Eye (tissue), 1 donor: ENCODE data around the gene GLRA2.

ENCODE experiments used
- DNase-seq: peaks from one replicate; pipeline ENCODE4 v3.0.0-alpha.2; 2015

Gene GLRA2

DNA sequence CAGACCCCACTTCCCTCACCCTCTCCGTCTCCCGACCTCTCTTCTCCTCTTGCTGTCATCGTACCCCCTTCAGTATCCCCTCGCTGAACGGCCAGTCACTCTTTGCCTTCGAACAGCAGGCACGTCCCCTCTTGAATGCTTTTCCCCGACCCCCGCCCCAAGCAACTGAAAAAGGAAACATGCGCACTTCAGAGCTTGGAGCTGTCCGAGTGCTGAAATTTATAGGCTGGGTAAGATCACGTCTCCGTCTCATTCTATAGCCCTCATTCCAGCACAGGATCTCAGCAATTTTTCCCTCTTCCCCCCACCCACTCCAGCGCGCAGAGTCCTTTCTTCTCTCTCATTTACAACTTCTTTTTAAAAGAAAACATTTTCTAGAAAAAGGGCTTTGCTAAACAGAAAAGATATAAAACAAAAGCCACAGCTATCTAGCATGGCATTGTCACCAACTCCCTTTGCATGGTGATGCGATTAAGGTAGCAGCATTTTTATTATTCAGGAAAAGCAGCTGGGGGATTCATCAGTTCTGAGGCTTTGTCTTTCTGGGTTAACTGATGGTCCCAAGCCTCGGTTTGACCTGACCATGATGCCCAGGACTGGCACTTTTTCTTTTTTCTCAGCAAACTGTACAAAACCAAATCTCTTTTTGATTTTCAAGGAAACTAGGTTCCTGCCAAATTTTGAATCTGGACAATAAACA lies at the start of gene GLRA2:
Gene GLRA2, plus strand, starts transcription at position 247 of the 700 bp plus-strand sequence. CDS start 522 bp downstream, outside the sequence.
- DNase-seq = peak; percentile 84

DNA sequence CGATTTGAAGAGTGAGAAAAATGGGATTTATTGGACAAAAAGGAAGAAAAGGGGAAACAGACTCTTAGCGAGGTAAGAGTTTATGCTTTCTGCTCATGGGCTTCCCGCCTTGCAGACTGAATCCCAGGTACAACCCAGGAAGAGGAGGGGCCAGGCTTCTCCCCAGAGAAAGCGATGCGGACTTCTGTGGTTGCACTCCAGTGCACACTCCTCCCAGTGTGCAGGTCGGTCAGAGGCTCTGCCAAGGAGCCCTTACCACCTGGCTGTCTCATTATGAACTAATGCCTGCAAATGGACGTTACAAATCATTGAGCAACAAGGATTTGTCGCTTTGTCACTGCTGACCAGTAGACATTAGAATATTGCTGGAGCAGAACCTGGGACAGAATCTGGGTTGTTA lies 39.9 kb upstream of the GLRA2 start:
- no peak for DNase-seq

DNA sequence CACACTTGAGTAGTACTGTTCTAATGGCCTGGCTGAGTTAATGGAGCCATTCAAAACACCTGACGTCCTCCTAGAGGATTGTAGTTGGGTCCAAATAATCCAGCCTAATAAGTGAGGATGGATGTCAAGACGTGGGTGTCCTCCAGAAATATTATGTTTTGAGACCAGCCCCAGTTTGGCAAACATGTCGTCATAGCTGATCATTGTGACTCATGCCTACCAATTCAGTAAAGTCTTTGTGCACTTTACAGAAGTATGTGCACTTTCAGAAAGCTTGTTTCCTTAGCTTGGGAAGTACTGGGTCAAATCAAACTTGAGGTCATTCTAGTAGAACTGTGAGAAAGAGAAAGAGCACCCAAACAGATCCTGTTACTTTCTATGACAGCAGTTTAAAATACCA lies 37.6 kb upstream of the GLRA2 start:
- no peak for DNase-seq

DNA sequence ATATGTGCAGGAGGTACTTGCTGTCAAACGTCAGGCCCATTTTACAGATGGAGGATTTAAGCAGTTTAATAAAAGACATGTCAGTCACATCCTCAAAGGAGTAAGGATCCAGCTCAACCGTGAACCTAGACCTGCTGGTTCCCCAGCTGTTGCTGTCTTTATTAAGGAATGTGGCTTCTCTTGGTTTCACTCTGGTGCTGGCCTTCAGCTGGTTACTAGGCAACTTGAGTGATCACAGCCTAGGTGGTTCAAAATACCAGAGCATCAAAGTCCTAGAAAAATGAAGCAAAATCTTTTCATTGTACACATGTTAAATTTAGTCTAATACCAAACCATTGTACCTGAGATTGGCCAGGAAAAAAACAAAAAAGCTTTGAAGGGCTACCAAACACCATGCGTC lies 32.7 kb upstream of the GLRA2 start:
- no peak for DNase-seq

DNA sequence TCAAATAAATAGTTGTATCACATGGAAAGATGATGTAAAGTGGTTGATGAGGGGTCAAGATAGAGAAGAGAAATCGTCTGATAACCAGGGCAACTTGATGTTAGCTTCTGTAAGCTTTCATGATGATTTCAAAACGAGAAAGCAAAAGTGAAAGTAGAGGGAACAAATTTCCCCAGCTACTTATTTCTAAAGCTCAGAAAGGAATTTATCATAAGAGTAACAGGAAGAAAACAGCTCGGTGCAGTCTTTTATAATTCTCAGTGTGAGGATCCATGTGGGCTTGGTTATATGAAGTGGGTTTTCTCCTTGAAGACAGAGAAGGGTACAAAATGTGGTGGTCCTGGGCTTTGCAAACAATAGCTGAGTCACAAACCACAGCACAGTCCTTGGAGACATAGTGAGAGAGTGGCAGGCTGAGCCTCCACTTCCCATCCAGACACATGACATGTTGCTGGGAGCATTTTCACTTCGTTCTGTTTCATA lies 32.1 kb upstream of the GLRA2 start:
- no peak for DNase-seq

DNA sequence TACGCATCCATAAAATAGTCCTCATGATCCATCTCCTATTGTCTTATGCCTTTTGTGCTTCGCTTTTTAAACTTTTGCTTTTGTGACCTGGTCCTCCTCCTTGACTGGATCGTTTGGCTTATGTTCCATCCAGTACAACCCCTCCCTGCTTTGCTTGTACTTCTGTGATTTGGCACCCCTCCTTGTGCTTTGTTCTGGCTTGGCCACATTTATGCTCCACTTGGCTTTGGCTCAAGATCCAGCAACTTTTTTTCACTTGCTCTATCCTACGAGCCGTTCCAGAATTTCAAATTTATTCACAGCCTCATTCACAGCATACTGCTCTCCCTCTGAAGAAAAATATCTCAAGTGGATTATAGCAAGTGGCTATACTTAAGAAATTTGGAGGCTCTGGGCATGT lies 28.0 kb upstream of the GLRA2 start:
- no peak for DNase-seq

DNA sequence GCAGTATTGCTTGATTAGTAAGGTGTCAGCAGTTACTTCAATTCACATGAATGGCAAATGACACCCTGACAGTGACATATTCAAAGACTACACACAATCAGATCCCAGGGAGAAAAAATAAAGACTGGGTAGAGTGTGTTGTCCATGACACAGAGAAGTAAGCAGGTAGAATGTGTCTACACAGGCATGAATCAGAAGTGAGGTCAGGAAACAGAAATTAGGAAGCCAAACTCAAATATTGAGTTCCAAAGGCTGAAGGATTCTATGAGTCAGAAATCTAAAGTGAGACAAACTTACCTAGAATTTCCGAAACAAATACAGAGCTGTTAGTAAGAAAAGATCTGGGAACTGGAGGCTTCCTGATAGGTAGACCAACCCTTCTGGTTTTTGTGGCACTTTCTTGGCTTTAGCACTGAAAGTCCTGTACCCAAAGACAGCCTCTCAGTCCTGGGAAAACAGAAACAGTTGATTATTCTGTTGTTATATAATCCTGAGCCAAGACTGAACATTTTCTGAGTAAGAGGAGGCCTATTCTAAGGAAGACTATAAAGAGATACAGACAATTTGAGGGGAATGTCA lies 24.3 kb upstream of the GLRA2 start:
- DNase-seq = no peak

DNA sequence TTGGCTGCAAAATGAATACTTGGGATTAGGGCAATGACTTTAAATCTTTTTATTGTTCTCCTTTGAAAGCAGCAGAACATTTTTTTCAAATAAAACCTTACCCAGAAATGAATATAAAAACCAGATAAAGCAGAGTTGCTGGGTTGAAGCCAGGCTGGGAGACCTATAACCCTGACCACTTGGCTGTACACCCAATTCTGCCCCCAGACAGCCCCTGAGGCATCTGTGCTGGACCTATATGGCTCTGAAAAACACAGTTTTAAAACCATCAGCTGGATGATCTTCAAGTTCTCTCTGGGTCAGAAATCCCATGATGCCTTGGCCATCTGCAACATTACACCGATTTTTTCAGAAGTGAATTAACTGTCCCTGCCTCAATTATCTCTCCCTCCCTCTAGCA lies 23.7 kb upstream of the GLRA2 start:
- DNase-seq = no peak

DNA sequence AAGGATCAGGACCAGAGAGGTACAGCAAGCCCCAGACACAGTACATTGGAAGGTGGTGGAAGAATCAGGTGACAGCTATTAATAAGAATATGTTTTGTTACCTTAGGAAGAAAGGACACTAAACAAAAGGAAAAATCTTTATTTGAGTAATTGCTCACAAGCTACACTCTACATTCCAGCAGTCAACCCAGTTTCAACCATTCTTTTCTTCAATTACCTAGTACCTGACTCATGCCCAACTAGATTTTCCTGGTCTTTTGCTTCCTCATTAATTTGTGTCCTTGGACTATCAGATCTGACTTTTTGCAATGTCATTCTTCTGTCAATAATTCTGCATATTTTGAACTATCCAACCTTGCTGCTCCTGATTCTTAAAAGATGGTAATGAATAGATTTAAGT lies 22.5 kb upstream of the GLRA2 start:
- DNase-seq = no peak

DNA sequence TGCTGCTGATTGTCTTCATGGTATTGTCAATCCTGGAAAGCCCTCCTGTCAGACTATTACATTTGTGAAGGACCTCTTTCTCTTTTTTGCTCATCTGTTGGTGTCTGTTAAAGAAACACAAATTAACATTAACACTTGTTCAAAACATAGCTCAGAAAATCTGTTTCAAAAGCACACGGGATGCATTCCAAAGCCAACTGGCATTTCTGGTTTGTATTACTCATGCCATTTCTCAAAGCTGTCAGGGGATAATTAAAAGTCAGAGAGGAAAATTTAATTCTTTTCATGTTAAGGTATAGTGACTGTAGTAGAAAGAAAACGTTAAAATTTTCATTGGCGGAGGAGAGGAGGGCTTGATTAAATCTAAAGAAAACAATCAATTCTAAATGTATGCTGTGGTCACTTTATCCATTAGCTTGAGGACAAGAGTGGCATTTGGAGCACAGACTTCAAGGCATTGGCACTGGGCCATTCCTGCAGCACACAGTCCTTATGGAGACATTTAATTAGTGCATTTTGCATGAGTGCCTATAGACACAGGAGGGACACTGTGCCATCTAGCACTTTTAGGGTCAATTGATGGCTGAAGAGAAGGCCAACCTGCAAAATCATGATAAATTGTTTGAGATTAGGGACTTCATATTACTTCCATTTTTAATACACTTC lies 21.2 kb upstream of the GLRA2 start:
- DNase-seq = no peak

DNA sequence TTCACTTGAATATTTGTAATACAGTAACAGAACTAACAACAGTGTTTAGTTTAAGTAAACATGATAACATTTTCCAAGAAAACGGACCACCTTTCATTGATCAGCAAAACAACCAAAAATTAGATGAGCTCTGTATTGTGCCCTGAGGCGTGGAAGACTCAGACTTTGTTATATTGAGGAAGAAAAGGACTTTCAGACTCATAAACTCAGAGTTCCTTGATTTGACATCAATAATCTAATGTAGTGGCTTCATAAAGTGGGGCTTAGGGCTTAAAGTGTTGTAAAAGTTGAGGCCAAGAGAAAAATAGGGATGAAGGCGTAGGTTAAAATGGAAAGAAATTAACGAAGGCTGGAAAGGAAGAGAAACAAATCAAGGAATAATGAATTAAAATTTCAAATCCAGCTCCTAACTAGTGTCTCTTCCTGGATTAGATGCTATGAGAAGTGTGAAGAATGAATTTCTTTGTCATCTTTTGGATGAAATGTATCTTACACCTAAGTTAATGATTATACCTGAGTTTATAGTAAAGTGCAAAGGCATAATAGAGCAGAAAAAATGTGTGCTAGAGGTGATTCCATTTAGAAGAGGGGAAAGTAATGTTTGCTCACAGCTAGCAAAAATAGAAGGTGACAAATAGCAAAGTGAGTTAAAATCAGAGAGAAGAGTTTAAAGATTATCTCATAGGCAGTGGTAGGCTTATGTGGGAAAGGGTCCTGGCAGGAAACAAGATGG lies 19.8 kb upstream of the GLRA2 start:
- no peak for DNase-seq

DNA sequence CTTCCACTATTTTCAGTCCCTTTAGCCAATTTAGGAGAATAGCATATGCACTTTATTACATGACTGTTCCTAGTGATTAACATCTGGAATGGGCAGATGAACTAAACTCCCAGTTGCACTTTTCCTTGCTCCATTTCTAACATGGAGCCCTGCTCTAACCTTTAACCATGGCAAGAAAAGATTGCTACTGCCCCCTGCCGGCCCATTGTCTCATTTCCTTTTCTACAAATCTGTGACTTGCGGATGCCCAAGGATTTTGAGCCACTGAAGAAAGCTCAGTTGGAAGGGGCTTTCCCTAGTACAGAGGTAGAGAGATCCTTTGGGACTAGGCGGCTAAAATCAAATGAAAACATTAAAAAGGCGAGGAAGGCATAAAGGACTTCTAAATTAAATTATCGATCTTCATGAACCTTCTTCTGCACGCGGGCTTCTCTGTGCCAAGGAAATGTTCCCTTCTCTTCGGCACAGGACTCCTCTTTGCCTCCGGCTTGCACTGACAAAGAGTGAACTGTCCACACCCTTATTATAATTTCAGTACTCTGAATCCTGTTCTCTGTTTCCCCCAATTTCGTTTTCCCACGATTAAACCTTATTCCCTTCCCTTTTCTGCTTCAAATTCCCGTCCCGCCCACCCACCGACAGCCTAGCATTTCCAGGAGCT lies 577 bp upstream of the GLRA2 start:
- peak; percentile 90 for DNase-seq

DNA sequence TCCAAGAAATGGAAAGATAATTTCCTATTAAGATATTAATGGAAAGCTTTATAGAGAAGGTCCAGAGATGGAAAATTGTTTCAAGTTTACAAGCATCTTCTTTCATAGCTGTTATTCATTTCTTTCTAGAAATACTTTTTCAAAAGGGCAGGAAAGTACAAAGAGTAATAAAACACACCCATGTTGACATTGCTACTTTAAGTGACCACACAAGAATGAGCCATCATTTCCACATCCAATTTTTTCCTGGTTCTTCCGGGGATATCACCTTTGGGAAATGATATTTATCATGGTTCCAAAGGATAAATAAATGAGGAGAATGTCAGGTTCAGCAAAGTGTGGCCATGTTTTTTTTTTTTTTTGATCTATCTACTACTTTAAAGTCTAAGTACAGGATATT lies 4.5 kb downstream of the GLRA2 start:
- no peak for DNase-seq

DNA sequence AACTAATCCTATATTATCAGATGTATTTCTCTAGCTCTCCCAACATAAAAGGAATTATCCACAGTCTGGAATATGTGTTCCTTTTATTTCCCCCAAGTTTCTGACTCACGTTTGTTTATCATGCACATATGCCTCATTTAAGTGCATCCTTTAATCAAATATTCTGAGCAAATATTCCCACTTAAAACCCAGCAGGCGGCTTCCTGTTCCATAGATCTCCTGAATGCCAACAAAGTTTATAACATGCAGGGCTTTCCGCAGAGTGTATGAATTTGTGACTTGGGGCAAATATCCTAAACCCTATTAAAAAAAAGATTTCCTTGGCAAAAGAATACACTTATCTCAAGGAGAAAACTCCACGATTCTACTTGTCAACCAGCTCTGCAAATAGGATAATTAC lies 16.9 kb downstream of the GLRA2 start:
- DNase-seq = no peak

DNA sequence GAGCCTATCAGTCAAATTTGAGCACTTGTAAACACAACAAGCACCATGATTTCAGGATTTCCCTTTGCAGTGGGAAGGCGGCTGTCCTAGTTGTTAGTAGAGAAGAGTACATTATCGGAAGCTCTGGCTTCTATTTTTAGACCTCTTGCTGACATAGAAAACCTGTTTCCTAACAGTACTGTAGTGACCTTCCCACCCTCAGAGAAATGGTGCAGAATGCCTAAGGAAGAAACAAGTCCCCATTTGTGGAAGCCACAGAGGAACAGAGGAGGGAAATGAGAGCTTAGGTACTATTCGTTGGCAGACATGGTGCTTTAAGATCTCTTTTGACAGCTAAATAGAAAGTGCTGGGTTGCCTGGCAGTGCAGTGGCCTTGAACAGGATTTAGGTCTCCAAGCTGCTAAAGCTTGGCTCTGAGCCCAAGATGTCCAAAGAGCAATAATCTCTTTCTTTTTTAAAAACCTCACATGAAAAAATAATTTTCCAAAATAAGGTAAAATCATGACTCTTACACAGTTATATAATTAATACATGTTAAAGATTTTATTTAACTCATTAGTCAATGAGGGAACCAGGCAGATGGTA lies 24.9 kb downstream of the GLRA2 start:
- DNase-seq = peak; percentile 26

DNA sequence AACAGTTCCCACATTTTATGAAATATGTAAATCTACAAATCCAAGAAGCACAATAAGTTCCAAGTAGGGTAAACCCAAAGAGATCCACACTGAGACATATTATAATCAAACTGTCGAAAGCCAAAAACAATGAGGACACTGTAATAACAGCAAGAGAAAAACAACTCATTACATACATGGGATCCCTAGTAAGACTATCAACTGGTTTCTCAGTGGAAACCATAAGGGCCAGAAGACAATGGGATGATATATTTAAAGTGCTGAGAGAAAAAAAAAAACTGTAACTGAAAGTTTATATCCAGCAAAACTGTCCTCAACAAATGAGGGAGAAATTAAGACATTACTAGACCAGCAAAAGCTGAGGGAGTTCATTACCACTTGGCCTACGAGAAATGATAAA lies 34.7 kb downstream of the GLRA2 start:
- DNase-seq = no peak

DNA sequence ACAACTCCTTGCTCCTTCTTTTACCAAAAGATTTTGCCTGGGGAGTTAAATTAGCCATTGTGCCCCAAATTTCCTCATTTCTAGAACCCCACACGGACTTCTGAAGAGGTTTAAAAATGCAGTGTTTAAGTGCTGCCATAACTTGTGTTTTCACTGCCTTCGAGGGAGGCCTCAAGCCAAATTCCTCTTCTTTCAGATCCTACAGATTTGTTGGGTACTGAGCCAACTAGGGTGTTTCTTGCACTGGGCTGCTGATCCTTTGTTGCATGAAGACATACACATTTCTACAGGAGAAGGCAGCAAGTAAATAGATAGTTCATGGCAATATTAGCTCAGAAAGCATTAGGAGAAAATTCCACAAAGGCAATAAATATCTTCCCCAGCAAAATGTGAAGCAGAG lies 43.8 kb downstream of the GLRA2 start:
- no peak for DNase-seq

DNA sequence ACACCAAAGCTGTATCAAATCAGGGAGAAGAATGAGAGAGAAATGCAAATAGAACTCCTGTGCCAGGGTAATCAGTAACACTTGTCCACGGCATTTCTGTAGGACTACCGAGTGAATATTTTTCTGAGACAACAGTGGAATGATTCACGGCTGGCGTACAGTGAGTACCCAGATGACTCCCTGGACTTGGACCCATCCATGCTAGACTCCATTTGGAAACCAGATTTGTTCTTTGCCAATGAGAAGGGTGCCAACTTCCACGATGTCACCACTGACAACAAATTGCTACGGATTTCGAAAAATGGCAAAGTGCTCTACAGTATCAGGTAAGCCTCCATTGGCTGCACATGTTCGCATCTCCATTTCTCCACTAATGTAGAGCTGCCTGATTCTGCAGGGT lies 51.7 kb downstream of the GLRA2 start:
- DNase-seq = no peak

DNA sequence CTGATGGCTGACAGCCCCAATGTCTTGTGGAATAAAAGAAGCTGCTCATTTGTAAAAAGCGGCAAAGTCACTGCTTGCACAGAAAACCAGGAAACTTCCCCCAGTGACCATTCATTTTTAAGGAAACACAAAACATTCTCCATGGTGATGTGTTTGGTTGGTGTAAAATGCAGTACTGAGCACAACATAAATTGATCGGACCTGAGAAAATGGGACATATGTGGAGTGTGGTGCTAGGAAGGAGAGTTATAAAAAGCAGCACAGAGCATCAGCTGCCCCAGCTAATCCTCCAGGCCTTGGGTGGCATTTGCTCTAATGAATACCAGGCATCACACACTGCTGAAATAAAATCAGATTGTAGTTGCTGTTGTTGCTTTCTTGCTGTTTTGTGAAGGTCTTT lies 55.2 kb downstream of the GLRA2 start:
- no peak for DNase-seq

DNA sequence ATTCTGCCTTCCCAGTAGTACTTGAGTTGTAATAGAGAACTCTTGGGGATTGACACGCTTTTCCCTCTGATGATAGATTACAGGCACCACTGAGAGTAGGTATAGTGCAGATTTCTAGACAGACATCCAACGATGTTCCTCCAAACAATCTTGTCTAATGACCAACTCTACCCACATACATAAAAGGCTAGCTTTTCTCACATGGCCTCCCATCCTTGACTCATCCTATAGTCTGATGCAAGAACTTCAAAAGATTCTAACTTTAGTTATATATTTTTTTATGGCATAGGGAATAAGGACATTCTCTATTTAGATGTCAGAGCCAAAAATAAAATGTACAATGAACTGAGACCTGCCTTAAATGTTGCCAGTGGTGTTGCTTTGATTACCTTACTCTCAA lies 60.9 kb downstream of the GLRA2 start:
- DNase-seq = no peak

DNA sequence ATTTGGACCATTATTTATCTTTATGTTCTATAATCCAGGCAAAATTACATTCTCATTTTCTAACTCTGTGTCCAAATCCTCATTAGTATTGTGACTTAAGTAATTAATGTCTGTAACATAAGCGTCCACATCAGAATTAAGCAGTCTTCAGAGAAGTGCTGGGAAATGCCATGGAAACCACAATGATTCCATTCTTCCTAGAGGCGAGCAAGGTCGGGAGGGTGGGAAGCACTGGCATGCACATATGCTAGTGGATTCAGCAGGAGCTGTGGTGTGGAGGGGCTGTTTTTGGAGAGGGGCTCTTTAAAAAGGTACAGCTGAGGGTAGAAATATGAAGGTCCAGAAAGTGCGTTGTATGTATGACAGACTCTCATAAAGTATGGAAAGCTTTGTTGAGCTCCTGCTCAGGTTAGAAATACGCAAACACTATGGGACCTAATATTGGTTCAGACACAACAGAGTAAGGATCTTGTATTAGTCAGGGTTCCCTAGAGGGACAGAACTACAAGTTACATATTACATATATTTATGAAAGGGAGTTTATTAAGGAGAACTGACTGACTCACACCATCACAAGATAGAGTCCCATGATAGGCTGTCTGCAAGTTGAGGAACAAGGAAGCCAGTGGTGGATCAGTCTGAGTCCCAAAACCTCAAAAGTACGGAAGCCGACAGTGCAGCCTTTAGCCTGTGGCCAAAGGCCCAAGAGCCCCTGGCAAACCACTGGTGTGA lies 61.5 kb downstream of the GLRA2 start:
- no peak for DNase-seq

DNA sequence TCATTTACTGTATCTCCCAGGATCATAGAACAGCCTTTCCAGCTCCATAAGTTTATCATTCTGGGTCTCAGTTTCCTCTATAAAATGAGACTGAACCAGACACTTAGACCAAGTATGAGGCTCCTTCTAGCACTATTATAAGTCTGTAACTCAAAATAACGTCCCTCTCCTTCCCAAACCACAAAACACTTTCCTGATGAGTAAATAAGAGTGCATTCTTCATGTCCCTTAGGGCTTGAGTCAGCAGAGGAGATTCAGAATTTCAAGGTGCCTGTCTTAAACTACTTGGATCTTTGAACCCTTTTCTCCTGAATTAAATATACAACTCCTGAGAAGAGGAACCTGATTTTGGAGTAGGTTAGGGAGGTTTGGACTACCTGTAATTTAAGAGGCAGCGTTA lies 62.6 kb downstream of the GLRA2 start:
- DNase-seq = no peak
